ENCODE measurements around the gene STX12.
"Not testable (repeated sequence)": the region's sequence is repeated elsewhere in the genome, so short reads cannot be mapped to it uniquely, and the experiment has no call there.

DNA sequence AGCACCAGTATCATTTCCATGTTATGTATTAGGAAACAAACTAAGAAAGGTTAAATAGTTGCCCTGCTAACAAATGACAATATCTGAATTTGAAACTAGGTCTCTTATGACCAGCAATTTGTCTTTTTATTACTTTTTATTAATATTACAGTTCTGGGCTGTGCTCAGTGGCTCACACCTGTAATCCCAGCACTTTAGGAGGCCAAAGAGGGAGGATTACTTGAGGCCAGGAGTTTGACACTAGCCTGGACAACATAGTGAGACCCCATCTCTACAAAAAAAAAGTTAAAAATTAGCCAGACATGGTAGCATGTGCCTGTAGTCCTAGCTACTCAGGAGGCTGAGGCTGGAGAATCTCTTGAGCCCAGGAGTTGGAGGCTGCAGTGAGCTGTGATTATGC is 3.3 kb downstream of the STX12 start:
- not testable (repeated sequence) for TF ChIP-seq CTCF, POLR2A (IDR thresholded peaks at IDR 0.05)

Measured in lower leg skin (tissue), 3 donors.